SU-DHL-6 (cell line): ENCODE measurements around the gene ANO2.

Experiments used
- H2AFZ ChIP-seq: fragments of 200-600 bp; sonication (generic); 2 replicates; pipeline ENCODE4 v1.6.1; 2014; ENCODE audit warnings: low read depth, mild to moderate bottlenecking, moderate library complexity, mixed read lengths, antibody characterized with exemption, low read length; ENCODE audit not compliant: severe bottlenecking
- H3F3A ChIP-seq: fragments of 200-600 bp; shearing (Covaris generic); 2 replicates; pipeline ENCODE4 v1.6.0; 2016; ENCODE audit warnings: antibody characterized with exemption, mild to moderate bottlenecking; ENCODE audit not compliant: insufficient read depth
- H3K27ac ChIP-seq: fragments of 200-600 bp; sonication (generic); 2 replicates; pipeline ENCODE4 v1.5.1; 2016; ENCODE audit warnings: low read depth, mild to moderate bottlenecking, low read length, moderate library complexity, mixed read lengths
- H3K27me3 ChIP-seq: fragments of 200-600 bp; sonication (generic), shearing (Covaris generic); 2 replicates; pipeline ENCODE4 v1.6.0; 2014; ENCODE audit warnings: mild to moderate bottlenecking, low read length
- H3K36me3 ChIP-seq: fragments of 200-600 bp; sonication (generic); 2 replicates; pipeline ENCODE4 v1.6.1; 2014; ENCODE audit warnings: mild to moderate bottlenecking, low read length, mixed read lengths
- H3K4me2 ChIP-seq: fragments of 300-600, 200-600 bp; shearing (Covaris generic), sonication (generic); 2 replicates; pipeline ENCODE4 v1.6.0; 2014; ENCODE audit warnings: low read length, low read depth, mild to moderate bottlenecking; ENCODE audit not compliant: poor library complexity, severe bottlenecking
- H3K4me3 ChIP-seq: fragments of 200-600 bp; sonication (generic); 2 replicates; pipeline ENCODE4 v1.5.1; 2014; ENCODE audit warnings: antibody characterized with exemption, low read length, mild to moderate bottlenecking, mixed read lengths; ENCODE audit not compliant: insufficient read depth, poor library complexity, severe bottlenecking
- H3K79me2 ChIP-seq: fragments of 200-600 bp; sonication (generic); 2 replicates; pipeline ENCODE4 v1.6.1; 2014; ENCODE audit warnings: mild to moderate bottlenecking, low read length, moderate library complexity; ENCODE audit not compliant: insufficient read depth
- H3K9ac ChIP-seq: fragments of 200-600 bp; sonication (generic); 2 replicates; pipeline ENCODE4 v1.7.0; 2014; ENCODE audit warnings: mild to moderate bottlenecking, low read length
- H3K9me2 ChIP-seq: fragments of 200-600 bp; sonication (generic); replicated peaks from 2 replicates; pipeline ENCODE4 v1.6.1; 2014; ENCODE audit warnings: low read length; ENCODE audit not compliant: insufficient read depth
- H3K9me3 ChIP-seq: fragments of 200-600 bp; sonication (generic); 2 replicates; pipeline ENCODE4 v1.6.1; 2014; ENCODE audit warnings: low read length, mixed read lengths; ENCODE audit not compliant: insufficient read depth
- H4K20me1 ChIP-seq: fragments of 200-600 bp; sonication (generic); 2 replicates; pipeline ENCODE4 v1.6.1; 2014; ENCODE audit warnings: low read depth, mild to moderate bottlenecking, antibody characterized with exemption, low read length, moderate library complexity, mixed read lengths
- EZH2phosphoT487 ChIP-seq: fragments of 200-600 bp; sonication (generic), shearing (Covaris generic); conservative IDR thresholded peaks from 2 replicates; pipeline ENCODE4 v1.6.1; 2018; ENCODE audit warnings: mild to moderate bottlenecking, antibody characterized with exemption, low read length, moderate library complexity, mixed read lengths
- TF ChIP-seq, protein P1 (sequence below): fragments of 200-600 bp; sonication (generic); IDR thresholded peaks from one replicate; pipeline ENCODE4 v1.5.1; 2017; ENCODE audit warnings: antibody characterized with exemption, mild to moderate bottlenecking, low read length, moderate library complexity; ENCODE audit not compliant: insufficient read depth, poor library complexity, severe bottlenecking

Gene ANO2

GRCh38 chr12:5593998-5594397 is 351.1 kb downstream of the ANO2 start:
- H3F3A ChIP-seq, result no peaks in the 10 kb centered on the region
- H3K9me2 ChIP-seq, result no peaks in the 10 kb centered on the region
- H3K79me2 ChIP-seq, result no peaks in the 10 kb centered on the region
- no peaks in the 10 kb centered on the region for H3K36me3 ChIP-seq
- no peak overlapping the region for H3K9ac ChIP-seq
- no peak overlapping the region for H3K27ac ChIP-seq
- no peak overlapping the region for H2AFZ ChIP-seq
- no peaks in the 10 kb centered on the region for H4K20me1 ChIP-seq
- H3K4me2 ChIP-seq, result no peak overlapping the region
- no peaks in the 10 kb centered on the region for H3K27me3 ChIP-seq
- no peak for TF ChIP-seq EZH2phosphoT487
- TF ChIP-seq, protein P1, sequence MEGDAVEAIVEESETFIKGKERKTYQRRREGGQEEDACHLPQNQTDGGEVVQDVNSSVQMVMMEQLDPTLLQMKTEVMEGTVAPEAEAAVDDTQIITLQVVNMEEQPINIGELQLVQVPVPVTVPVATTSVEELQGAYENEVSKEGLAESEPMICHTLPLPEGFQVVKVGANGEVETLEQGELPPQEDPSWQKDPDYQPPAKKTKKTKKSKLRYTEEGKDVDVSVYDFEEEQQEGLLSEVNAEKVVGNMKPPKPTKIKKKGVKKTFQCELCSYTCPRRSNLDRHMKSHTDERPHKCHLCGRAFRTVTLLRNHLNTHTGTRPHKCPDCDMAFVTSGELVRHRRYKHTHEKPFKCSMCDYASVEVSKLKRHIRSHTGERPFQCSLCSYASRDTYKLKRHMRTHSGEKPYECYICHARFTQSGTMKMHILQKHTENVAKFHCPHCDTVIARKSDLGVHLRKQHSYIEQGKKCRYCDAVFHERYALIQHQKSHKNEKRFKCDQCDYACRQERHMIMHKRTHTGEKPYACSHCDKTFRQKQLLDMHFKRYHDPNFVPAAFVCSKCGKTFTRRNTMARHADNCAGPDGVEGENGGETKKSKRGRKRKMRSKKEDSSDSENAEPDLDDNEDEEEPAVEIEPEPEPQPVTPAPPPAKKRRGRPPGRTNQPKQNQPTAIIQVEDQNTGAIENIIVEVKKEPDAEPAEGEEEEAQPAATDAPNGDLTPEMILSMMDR, result no peak
- H3K4me3 ChIP-seq, result no peak overlapping the region
- no peaks in the 10 kb centered on the region for H3K9me3 ChIP-seq

- no peaks in the 10 kb centered on the region for H3K27me3 ChIP-seq
- no peak overlapping the region for H3K9ac ChIP-seq
Observed at GRCh38 chr12:5593086-5593485, 352.0 kb downstream of the ANO2 start.

DNA sequence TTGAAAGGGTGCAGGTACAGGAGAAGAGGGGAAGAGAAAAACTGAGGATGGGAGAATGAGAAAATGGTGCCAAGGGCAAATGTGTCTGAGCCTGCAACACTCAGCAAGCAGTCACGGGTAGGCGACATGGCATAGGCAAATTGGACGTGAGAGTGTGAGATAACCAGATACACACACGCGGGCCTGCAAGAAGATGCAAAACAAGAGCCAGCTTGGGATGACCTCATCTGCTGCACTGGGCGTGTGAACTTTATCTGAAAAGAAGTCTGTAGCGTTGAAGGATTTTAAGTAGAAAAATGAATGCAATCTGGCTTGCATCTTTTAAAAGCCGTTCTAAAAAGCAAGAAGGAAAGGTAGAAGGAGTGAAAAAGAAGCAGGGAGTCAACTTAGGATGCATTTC is 352.7 kb downstream of the ANO2 start:
- H3K79me2 ChIP-seq, result no peaks in the 10 kb centered on the region
- no peaks in the 10 kb centered on the region for H3K9me2 ChIP-seq
- no peak overlapping the region for H3K27ac ChIP-seq
- no peaks in the 10 kb centered on the region for H3F3A ChIP-seq
- H2AFZ ChIP-seq, result no peak overlapping the region
- no peaks in the 10 kb centered on the region for H3K9me3 ChIP-seq
- H3K9ac ChIP-seq, result no peak overlapping the region
- no peaks in the 10 kb centered on the region for H4K20me1 ChIP-seq
- H3K4me2 ChIP-seq, result no peak overlapping the region
- H3K4me3 ChIP-seq, result no peak overlapping the region
- TF ChIP-seq, protein P1, result no peak
- no peak for TF ChIP-seq EZH2phosphoT487
- H3K36me3 ChIP-seq, result no peaks in the 10 kb centered on the region
- no peaks in the 10 kb centered on the region for H3K27me3 ChIP-seq

More at GRCh38 chr12:5593086-5593485, 352.0 kb downstream of the ANO2 start:
- no peaks in the 10 kb centered on the region for H3F3A ChIP-seq
- no peaks in the 10 kb centered on the region for H3K9me3 ChIP-seq
- H3K27ac ChIP-seq, result no peak overlapping the region
- H3K79me2 ChIP-seq, result no peaks in the 10 kb centered on the region
- no peak overlapping the region for H2AFZ ChIP-seq
- no peak overlapping the region for H3K4me2 ChIP-seq
- H4K20me1 ChIP-seq, result no peaks in the 10 kb centered on the region
- H3K36me3 ChIP-seq, result no peaks in the 10 kb centered on the region
- H3K9me2 ChIP-seq, result no peaks in the 10 kb centered on the region
- H3K4me3 ChIP-seq, result no peak overlapping the region
- no peak for TF ChIP-seq EZH2phosphoT487
- TF ChIP-seq, protein P1, result no peak
